Erythroblast (primary cell): ENCODE data around the gene L1CAM.

Experiments used
- DNase-seq, 2 experiments: peaks; one replicate each; lab custom pipeline; 2025; lab: John Stamatoyannopoulos, UW
- GATA1 ChIP-seq: IDR thresholded peaks from 2 replicates; pipeline ENCODE4 v1.6.1; 2011; ENCODE audit warnings: low read depth, mild to moderate bottlenecking, control low read depth, low read length, moderate library complexity
- POLR2A ChIP-seq: IDR thresholded peaks from 2 replicates; pipeline ENCODE4 v1.6.1; 2011; ENCODE audit warnings: mild to moderate bottlenecking, low read length

L1CAM gene

GRCh38 chrX:153864561-153865320 lies 21.2 kb downstream of the L1CAM start:
- no peak for DNase-seq

GRCh38 chrX:153864101-153864500 lies 21.9 kb downstream of the L1CAM start:
- no peak for DNase-seq
- TF ChIP-seq POLR2A = no peak
- no peak for TF ChIP-seq GATA1

More at GRCh38 chrX:153864561-153865320, 21.2 kb downstream of the L1CAM start:
- TF ChIP-seq POLR2A (no peak), GATA1 (no peak)

GRCh38 chrX:153863251-153863991 lies 22.6 kb downstream of the L1CAM start:
- TF ChIP-seq GATA1 = no peak
- no peak for DNase-seq

- TF ChIP-seq POLR2A (no peak), GATA1 (no peak)
- DNase-seq = no peak
Measured at GRCh38 chrX:153862369-153863250, 23.4 kb downstream of the L1CAM start.

- no peak for DNase-seq
- no peak for TF ChIP-seq GATA1
- TF ChIP-seq POLR2A = no peak
Measured at GRCh38 chrX:153861733-153862310, 24.2 kb downstream of the L1CAM start.

GRCh38 chrX:153861151-153861550 lies 24.8 kb downstream of the L1CAM start:
- TF ChIP-seq POLR2A (no peak), GATA1 (no peak)
- DNase-seq = no peak

GRCh38 chrX:153857348-153857903 lies 28.5 kb downstream of the L1CAM start:
- DNase-seq = no peak
- TF ChIP-seq GATA1 (no peak), POLR2A (no peak)

GRCh38 chrX:153854702-153855101 lies 31.3 kb downstream of the L1CAM start:
- no peak for DNase-seq
- TF ChIP-seq GATA1 (no peak), POLR2A (no peak)

- no peak for DNase-seq
- TF ChIP-seq POLR2A = no peak
- no peak for TF ChIP-seq GATA1
Measured at GRCh38 chrX:153853902-153854267, 32.1 kb downstream of the L1CAM start.

GRCh38 chrX:153853180-153853901 lies 32.6 kb downstream of the L1CAM start:
- no peak for DNase-seq

GRCh38 chrX:153851981-153852380 lies 34.0 kb downstream of the L1CAM start:
- TF ChIP-seq GATA1 (no peak), POLR2A (no peak)
- no peak for DNase-seq

More at GRCh38 chrX:153853180-153853901, 32.6 kb downstream of the L1CAM start:
- TF ChIP-seq GATA1 = no peak

- TF ChIP-seq GATA1 (no peak), POLR2A (no peak)
Measured at GRCh38 chrX:153848325-153848724, 37.6 kb downstream of the L1CAM start.

GRCh38 chrX:153845842-153846241 lies 40.1 kb downstream of the L1CAM start:
- TF ChIP-seq GATA1 (no peak), POLR2A (no peak)
- no peak for DNase-seq

More at GRCh38 chrX:153848325-153848724, 37.6 kb downstream of the L1CAM start:
- DNase-seq = no peak
